ENCODE data around the gene ATP8B3. TPM values are rescaled to one million over a fixed set of nuclear protein-coding genes. Genes with fewer than 3 reads are reported as not detected.

ATP8B3 gene
- polyA plus RNA-seq, 2 of the 4 experiments (the other 2 are of a cell fraction), result 2.7 to 3.9 TPM

DNA sequence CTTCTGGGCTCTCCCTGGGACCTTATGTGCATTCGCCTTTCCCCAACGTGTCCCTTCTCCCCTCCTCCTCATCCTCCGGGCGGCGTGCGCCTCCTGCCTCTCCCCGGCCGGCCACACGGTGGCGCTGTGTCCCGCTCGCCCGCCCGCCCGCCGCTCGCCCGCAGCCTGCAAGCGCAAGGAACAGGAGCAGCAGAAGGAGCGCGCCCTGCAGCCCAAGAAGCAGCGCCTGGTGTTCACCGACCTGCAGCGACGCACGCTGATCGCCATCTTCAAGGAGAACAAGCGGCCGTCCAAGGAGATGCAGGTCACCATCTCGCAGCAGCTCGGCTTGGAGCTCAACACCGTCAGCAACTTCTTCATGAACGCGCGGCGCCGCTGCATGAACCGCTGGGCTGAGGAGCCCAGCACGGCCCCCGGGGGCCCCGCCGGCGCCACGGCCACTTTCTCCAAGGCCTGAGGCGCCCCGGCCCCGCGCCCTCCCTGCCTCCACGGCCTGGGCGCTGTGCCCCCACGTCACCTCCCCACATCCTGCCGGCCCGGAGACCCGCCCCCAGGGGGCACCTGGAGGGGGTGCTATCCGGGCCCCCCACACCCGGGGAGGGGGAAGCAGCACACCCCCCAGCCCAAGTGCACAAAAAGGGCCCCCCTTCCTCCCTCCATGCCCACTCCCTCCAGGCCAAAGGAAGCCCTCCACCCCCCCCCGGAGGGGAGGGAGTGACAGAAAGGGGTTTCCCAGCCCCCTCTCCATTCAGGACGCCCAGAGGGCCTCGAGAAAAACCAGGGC, 36.9 kb downstream of the ATP8B3 start:
- Histone ChIP-seq H3K4me1 (no peaks in the 10 kb centered on the region), H3K9me3 (peaks cover 21% of the 10 kb centered on the region), H3K27ac (no peak overlapping the region; a peak in 1 of 6 replicates), H3K4me3 (no peak overlapping the region), H3K4me2 (no peak overlapping the region)
- TF ChIP-seq SMC3 (IDR thresholded peaks at IDR 0.05) (0 out of 3 replicates have a peak, but pooled peaks have one; percentile 8), TP53 (CRISPR knock-in tag; IDR thresholded peaks at IDR 0.05) (no peak), EP300 (IDR thresholded peaks at IDR 0.05) (no peak), ZC3H11A (IDR thresholded peaks at IDR 0.05) (no peak), PHF8 (IDR thresholded peaks at IDR 0.05; ENCODE audit: borderline replicate concordance, low read depth) (no peak), BHLHE40 (IDR thresholded peaks at IDR 0.05; ENCODE audit: low read depth, low read length) (no peak), CTCF (IDR thresholded peaks at IDR 0.05) (peak; percentile 15; the same call in 1 of the 3 replicates), MAFK (IDR thresholded peaks at IDR 0.05; ENCODE audit: partially characterized antibody) (no peak), RAD21 (conservative IDR thresholded peaks at IDR 0.05 in 1 of 2, IDR thresholded peaks at IDR 0.05 in 1 of 2) (peak in 1 of 2 experiments; percentile 27; a peak in 1 of 5 replicates)
- TF ChIP-seq, protein P1, sequence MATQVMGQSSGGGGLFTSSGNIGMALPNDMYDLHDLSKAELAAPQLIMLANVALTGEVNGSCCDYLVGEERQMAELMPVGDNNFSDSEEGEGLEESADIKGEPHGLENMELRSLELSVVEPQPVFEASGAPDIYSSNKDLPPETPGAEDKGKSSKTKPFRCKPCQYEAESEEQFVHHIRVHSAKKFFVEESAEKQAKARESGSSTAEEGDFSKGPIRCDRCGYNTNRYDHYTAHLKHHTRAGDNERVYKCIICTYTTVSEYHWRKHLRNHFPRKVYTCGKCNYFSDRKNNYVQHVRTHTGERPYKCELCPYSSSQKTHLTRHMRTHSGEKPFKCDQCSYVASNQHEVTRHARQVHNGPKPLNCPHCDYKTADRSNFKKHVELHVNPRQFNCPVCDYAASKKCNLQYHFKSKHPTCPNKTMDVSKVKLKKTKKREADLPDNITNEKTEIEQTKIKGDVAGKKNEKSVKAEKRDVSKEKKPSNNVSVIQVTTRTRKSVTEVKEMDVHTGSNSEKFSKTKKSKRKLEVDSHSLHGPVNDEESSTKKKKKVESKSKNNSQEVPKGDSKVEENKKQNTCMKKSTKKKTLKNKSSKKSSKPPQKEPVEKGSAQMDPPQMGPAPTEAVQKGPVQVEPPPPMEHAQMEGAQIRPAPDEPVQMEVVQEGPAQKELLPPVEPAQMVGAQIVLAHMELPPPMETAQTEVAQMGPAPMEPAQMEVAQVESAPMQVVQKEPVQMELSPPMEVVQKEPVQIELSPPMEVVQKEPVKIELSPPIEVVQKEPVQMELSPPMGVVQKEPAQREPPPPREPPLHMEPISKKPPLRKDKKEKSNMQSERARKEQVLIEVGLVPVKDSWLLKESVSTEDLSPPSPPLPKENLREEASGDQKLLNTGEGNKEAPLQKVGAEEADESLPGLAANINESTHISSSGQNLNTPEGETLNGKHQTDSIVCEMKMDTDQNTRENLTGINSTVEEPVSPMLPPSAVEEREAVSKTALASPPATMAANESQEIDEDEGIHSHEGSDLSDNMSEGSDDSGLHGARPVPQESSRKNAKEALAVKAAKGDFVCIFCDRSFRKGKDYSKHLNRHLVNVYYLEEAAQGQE (IDR thresholded peaks at IDR 0.05), result no peak
- FAIRE-seq (no peak), DNase-seq (ENCODE audit: low read depth in 1 of 2, low spot score in 1 of 2) (no peak), ATAC-seq (peak; percentile 55 to 84; a peak in 3 of 6 replicates)
- CTCF ChIA-PET, result interaction anchor here (1.0 to 3.0 kb wide), 4 partner anchors 18 to 103 kb away, joined by 3 to 12 read pairs (median 5); no protein-coding TSS in a partner anchor
- POLR2A ChIA-PET, result no interaction called here
- 57% methylated on average over 19 of the region's 59 CpGs for WGBS (ENCODE audit: missing lambda C conversion rate)

DNA sequence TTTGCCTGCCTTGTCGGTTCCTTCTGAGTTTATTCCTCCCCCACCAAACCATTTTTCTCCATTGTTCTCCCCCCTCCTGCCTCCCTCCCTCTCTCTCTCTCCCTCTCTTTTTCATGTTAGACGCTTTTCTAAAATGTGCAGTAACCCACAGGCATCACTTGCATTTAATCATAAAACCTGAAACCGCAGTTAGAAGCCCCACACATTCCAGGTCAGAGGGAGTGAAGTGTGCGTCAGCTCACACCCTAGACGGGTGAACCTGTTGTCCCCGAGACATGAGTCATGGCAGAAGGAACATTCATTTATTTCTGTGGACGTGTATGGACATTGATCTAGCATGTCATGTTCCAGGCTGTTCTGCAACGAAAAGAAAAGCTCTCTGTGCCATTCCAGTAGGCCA, 38.9 kb downstream of the ATP8B3 start:
- no peak overlapping the region; a peak in 1 of 6 replicates for H3K27ac ChIP-seq
- POLR2A ChIA-PET, result no interaction called here
- TF ChIP-seq POLR2A (IDR thresholded peaks at IDR 0.05; ENCODE audit: low read length), result no peak
- no peak for TF ChIP-seq RARB (CRISPR knock-in tag; IDR thresholded peaks at IDR 0.05)
- TF ChIP-seq CEBPB (IDR thresholded peaks at IDR 0.05), result no peak
- TF ChIP-seq CHD2 (IDR thresholded peaks at IDR 0.05; ENCODE audit: low read length, partially characterized antibody), result no peak
- TF ChIP-seq CBX8 (IDR thresholded peaks at IDR 0.05), result no peak
- TF ChIP-seq HDAC2 (IDR thresholded peaks at IDR 0.05), result no peak
- TF ChIP-seq CTCF (IDR thresholded peaks at IDR 0.05), result no peak
- no peak for TF ChIP-seq TP53 (CRISPR knock-in tag; IDR thresholded peaks at IDR 0.05)
- no peak for TF ChIP-seq KDM1A (IDR thresholded peaks at IDR 0.05; ENCODE audit: low read depth)
- no peak for TF ChIP-seq BCL3 (IDR thresholded peaks at IDR 0.05)
- no peaks in the 10 kb centered on the region for H3K4me1 ChIP-seq
- no peak overlapping the region for H3K4me3 ChIP-seq
- CTCF ChIA-PET, result interaction anchor here (0.7 to 1.9 kb wide), 6 partner anchors 8 to 227 kb away, joined by 3 to 6 read pairs (median 3); no protein-coding TSS in a partner anchor
- H3K9me3 ChIP-seq, result peaks cover 30% of the 10 kb centered on the region
- peak in 1 of 2 experiments; percentile 16; a peak in 3 of 6 replicates for ATAC-seq
- DNase-seq (ENCODE audit: low read depth in 1 of 2, low spot score in 1 of 2), result no peak
- FAIRE-seq, result no peak
- H3K4me2 ChIP-seq, result no peak overlapping the region
- WGBS (ENCODE audit: missing lambda C conversion rate), result 28% methylated on average over 5 of the region's 8 CpGs
